ENCODE measurements around the gene LRP5.
A peak's percentile ranks its signal among the peaks of the same experiment; 100 is the strongest.

The LRP5 gene

GRCh38 chr11:68331338-68331947 lies 19.1 kb downstream of the LRP5 start:
- Histone ChIP-seq H3K27ac (peak overlapping the region in 6 of 11 experiments; percentile 2 to 48 (median 22); a peak in 10 of 22 replicates), H3K9me3 (replicated peaks in 1 of 11) (no peaks in the 10 kb centered on the region), H3K4me2 (peak overlapping the region; percentile 80 to 96 (median 89)), H3K36me3 (peaks cover 0 to 47% (median 13%) of the 10 kb centered on the region in 11 experiments; a peak in 9 of 22 replicates), H3K4me3 (peak overlapping the region in 3 of 10 experiments; percentile 1 to 29 (median 8); a peak in 1 of 20 replicates), H3K27me3 (peaks cover 0 to 46% (median 0%) of the 10 kb centered on the region in 11 experiments; a peak in 4 of 22 replicates), H3K9ac (peak overlapping the region in 10 of 11 experiments; percentile 0 to 53 (median 40); a peak in 15 of 22 replicates), H4K20me1 (peaks cover 38 to 100% (median 92%) of the 10 kb centered on the region in 11 experiments; a peak in 20 of 22 replicates), H3K4me1 (peaks cover 61 to 94% (median 79%) of the 10 kb centered on the region in 10 experiments)
- no peak for TF ChIP-seq Cebpa-rat (IDR thresholded peaks at IDR 0.05)

- no peak overlapping the region for H3K27ac ChIP-seq
- no peaks in the 10 kb centered on the region for H3K9me3 ChIP-seq (replicated peaks in 1 of 11)
- peaks cover 0 to 51% (median 13%) of the 10 kb centered on the region in 11 experiments; a peak in 9 of 22 replicates for H3K36me3 ChIP-seq
- no peak overlapping the region for H3K9ac ChIP-seq
- TF ChIP-seq Cebpa-rat (IDR thresholded peaks at IDR 0.05): no peak
- peaks cover 61 to 94% (median 79%) of the 10 kb centered on the region in 10 experiments for H3K4me1 ChIP-seq
- H3K27me3 ChIP-seq: peaks cover 0 to 46% (median 0%) of the 10 kb centered on the region in 11 experiments; a peak in 4 of 22 replicates
- H4K20me1 ChIP-seq: peaks cover 35 to 100% (median 92%) of the 10 kb centered on the region in 11 experiments; a peak in 20 of 22 replicates
- peak overlapping the region in 5 of 11 experiments; percentile 2 to 90 (median 83); a peak in 1 of 22 replicates for H3K4me2 ChIP-seq
- no peak overlapping the region for H3K4me3 ChIP-seq
Measured at GRCh38 chr11:68332186-68332585, 19.8 kb downstream of the LRP5 start.

- Histone ChIP-seq H3K9ac (no peak overlapping the region), H3K36me3 (peaks cover 0 to 52% (median 13%) of the 10 kb centered on the region in 11 experiments; a peak in 9 of 22 replicates), H3K9me3 (replicated peaks in 1 of 11) (no peaks in the 10 kb centered on the region), H3K4me3 (no peak overlapping the region), H3K27ac (no peak overlapping the region), H3K27me3 (peaks cover 0 to 44% (median 0%) of the 10 kb centered on the region in 11 experiments; a peak in 4 of 22 replicates), H3K4me2 (no peak overlapping the region), H3K4me1 (peaks cover 61 to 94% (median 79%) of the 10 kb centered on the region in 10 experiments), H4K20me1 (peaks cover 35 to 100% (median 92%) of the 10 kb centered on the region in 11 experiments; a peak in 20 of 22 replicates)
- TF ChIP-seq Cebpa-rat (IDR thresholded peaks at IDR 0.05): no peak
Measured at GRCh38 chr11:68333173-68333572, 20.8 kb downstream of the LRP5 start.

- Histone ChIP-seq H3K4me1 (peaks cover 50 to 94% (median 77%) of the 10 kb centered on the region in 10 experiments), H3K4me2 (peak overlapping the region in 8 of 11 experiments; percentile 69 to 92 (median 74); a peak in 12 of 22 replicates)
Measured at GRCh38 chr11:68334923-68335322, 22.5 kb downstream of the LRP5 start.

GRCh38 chr11:68335683-68336082 lies 23.3 kb downstream of the LRP5 start:
- peaks cover 43 to 94% (median 77%) of the 10 kb centered on the region in 10 experiments for H3K4me1 ChIP-seq
- H3K9me3 ChIP-seq (replicated peaks in 1 of 11): no peaks in the 10 kb centered on the region
- peaks cover 0 to 27% (median 0%) of the 10 kb centered on the region in 11 experiments; a peak in 3 of 22 replicates for H3K27me3 ChIP-seq
- peaks cover 0 to 46% (median 9%) of the 10 kb centered on the region in 11 experiments; a peak in 9 of 22 replicates for H3K36me3 ChIP-seq
- peaks cover 27 to 100% (median 92%) of the 10 kb centered on the region in 11 experiments; a peak in 20 of 22 replicates for H4K20me1 ChIP-seq
- TF ChIP-seq Cebpa-rat (IDR thresholded peaks at IDR 0.05): no peak
- H3K9ac ChIP-seq: no peak overlapping the region
- no peak overlapping the region for H3K4me3 ChIP-seq
- peak overlapping the region; percentile 69 to 92 (median 74) for H3K4me2 ChIP-seq
- H3K27ac ChIP-seq: peak overlapping the region in 6 of 11 experiments; percentile 27 to 72 (median 70); a peak in 7 of 22 replicates

More at GRCh38 chr11:68334923-68335322, 22.5 kb downstream of the LRP5 start:
- no peaks in the 10 kb centered on the region for H3K9me3 ChIP-seq (replicated peaks in 1 of 11)
- peaks cover 0 to 46% (median 9%) of the 10 kb centered on the region in 11 experiments; a peak in 9 of 22 replicates for H3K36me3 ChIP-seq
- no peak for TF ChIP-seq Cebpa-rat (IDR thresholded peaks at IDR 0.05)
- peaks cover 0 to 32% (median 0%) of the 10 kb centered on the region in 11 experiments; a peak in 3 of 22 replicates for H3K27me3 ChIP-seq
- no peak overlapping the region for H3K9ac ChIP-seq
- H3K4me3 ChIP-seq: no peak overlapping the region
- H4K20me1 ChIP-seq: peaks cover 27 to 100% (median 92%) of the 10 kb centered on the region in 11 experiments; a peak in 20 of 22 replicates
- H3K27ac ChIP-seq: no peak overlapping the region; a peak in 1 of 22 replicates

GRCh38 chr11:68336716-68337115 lies 24.3 kb downstream of the LRP5 start:
- Histone ChIP-seq H3K4me2 (peak overlapping the region; percentile 69 to 92 (median 74)), H3K4me1 (peaks cover 36 to 94% (median 77%) of the 10 kb centered on the region in 10 experiments), H3K27me3 (peaks cover 0 to 20% (median 0%) of the 10 kb centered on the region in 11 experiments; a peak in 1 of 22 replicates), H3K9ac (peak overlapping the region in 8 of 11 experiments; percentile 10 to 59 (median 44); a peak in 9 of 22 replicates), H3K36me3 (peaks cover 0 to 46% (median 9%) of the 10 kb centered on the region in 11 experiments; a peak in 9 of 22 replicates), H3K9me3 (replicated peaks in 1 of 11) (no peaks in the 10 kb centered on the region), H3K27ac (peak overlapping the region in 9 of 11 experiments; percentile 32 to 72 (median 69); a peak in 17 of 22 replicates), H4K20me1 (peaks cover 25 to 100% (median 92%) of the 10 kb centered on the region in 11 experiments; a peak in 20 of 22 replicates), H3K4me3 (no peak overlapping the region; a peak in 1 of 20 replicates)
- no peak for TF ChIP-seq Cebpa-rat (IDR thresholded peaks at IDR 0.05)

GRCh38 chr11:68337399-68337835 lies 25.0 kb downstream of the LRP5 start:
- H3K9ac ChIP-seq: peak overlapping the region in 6 of 11 experiments; percentile 10 to 58 (median 44); a peak in 10 of 22 replicates
- H3K27ac ChIP-seq: peak overlapping the region in 8 of 11 experiments; percentile 45 to 72 (median 69); a peak in 16 of 22 replicates
- H3K4me3 ChIP-seq: no peak overlapping the region
- TF ChIP-seq Cebpa-rat (IDR thresholded peaks at IDR 0.05): 0 out of 22 replicates have a peak, but pooled peaks of 1 of the 11 experiments have one; percentile 25
- H3K9me3 ChIP-seq (replicated peaks in 1 of 11): no peaks in the 10 kb centered on the region
- peak overlapping the region; percentile 69 to 92 (median 74) for H3K4me2 ChIP-seq
- peaks cover 0 to 26% (median 0%) of the 10 kb centered on the region in 11 experiments; a peak in 1 of 22 replicates for H3K27me3 ChIP-seq
- peaks cover 0 to 43% (median 9%) of the 10 kb centered on the region in 11 experiments; a peak in 9 of 22 replicates for H3K36me3 ChIP-seq
- peaks cover 42 to 94% (median 81%) of the 10 kb centered on the region in 10 experiments for H3K4me1 ChIP-seq
- peaks cover 27 to 100% (median 92%) of the 10 kb centered on the region in 11 experiments; a peak in 20 of 22 replicates for H4K20me1 ChIP-seq

- Histone ChIP-seq H3K4me3 (no peak overlapping the region), H3K27me3 (peaks cover 0 to 26% (median 0%) of the 10 kb centered on the region in 11 experiments; a peak in 2 of 22 replicates), H3K4me1 (peaks cover 50 to 95% (median 87%) of the 10 kb centered on the region in 10 experiments), H3K36me3 (peaks cover 0 to 35% (median 2%) of the 10 kb centered on the region in 11 experiments; a peak in 6 of 22 replicates), H4K20me1 (peaks cover 35 to 100% (median 92%) of the 10 kb centered on the region in 11 experiments; a peak in 20 of 22 replicates), H3K27ac (peak overlapping the region in 2 of 11 experiments; percentile 35 to 72; a peak in 2 of 22 replicates), H3K4me2 (peak overlapping the region; percentile 69 to 92 (median 74)), H3K9ac (no peak overlapping the region), H3K9me3 (replicated peaks in 1 of 11) (no peaks in the 10 kb centered on the region)
- no peak for TF ChIP-seq Cebpa-rat (IDR thresholded peaks at IDR 0.05)
Measured at GRCh38 chr11:68338051-68338780, 25.8 kb downstream of the LRP5 start.

Measured in BLaER1 treated with 17β-estradiol and CSF1 and Interleukin-3, amounts not matched to agents 10 nM and 100 nM (cell line).